Choroid plexus epithelial cell (primary cell): ENCODE results near the gene LEKR1.
A peak's percentile ranks its signal among the peaks of the same experiment; 100 is the strongest.

Source experiments
- DNase-seq: peaks from one replicate; pipeline ENCODE4 v3.0.0-alpha.2; 2010; ENCODE audit warnings: low read depth
- H3K4me3 ChIP-seq: 2 replicates; pipeline ENCODE4 v1.5.1; 2011; ENCODE audit warnings: low read depth, mild to moderate bottlenecking, control low read depth, low read length, moderate library complexity
- CTCF ChIP-seq: conservative IDR thresholded peaks from 2 replicates; pipeline ENCODE4 v1.5.1; 2011; ENCODE audit warnings: low read depth, mild to moderate bottlenecking, control low read depth, inconsistent platforms, low read length, moderate library complexity

LEKR1 gene

GRCh38 chr3:157056035-157056434 is 229.9 kb downstream of the LEKR1 start:
- DNase-seq: no peak
- TF ChIP-seq CTCF: no peak
- no peak overlapping the region for H3K4me3 ChIP-seq

- TF ChIP-seq CTCF: no peak
- no peak for DNase-seq
- H3K4me3 ChIP-seq: no peak overlapping the region
Measured at GRCh38 chr3:157058392-157059071, 232.4 kb downstream of the LEKR1 start.

GRCh38 chr3:157059181-157059580 is 233.0 kb downstream of the LEKR1 start:
- no peak overlapping the region for H3K4me3 ChIP-seq
- no peak for DNase-seq
- TF ChIP-seq CTCF: no peak

- DNase-seq: no peak
- no peak for TF ChIP-seq CTCF
- H3K4me3 ChIP-seq: no peak overlapping the region
Measured at GRCh38 chr3:157059661-157060060, 233.5 kb downstream of the LEKR1 start.

GRCh38 chr3:157061265-157061664 is 235.1 kb downstream of the LEKR1 start:
- TF ChIP-seq CTCF: no peak
- DNase-seq: no peak
- H3K4me3 ChIP-seq: no peak overlapping the region

GRCh38 chr3:157063469-157063868 is 237.3 kb downstream of the LEKR1 start:
- DNase-seq: no peak
- H3K4me3 ChIP-seq: no peak overlapping the region
- TF ChIP-seq CTCF: no peak

GRCh38 chr3:157063926-157064325 is 237.8 kb downstream of the LEKR1 start:
- no peak overlapping the region for H3K4me3 ChIP-seq
- no peak for TF ChIP-seq CTCF
- peak; percentile 53 for DNase-seq
